Right lobe of liver (tissue), 4 donors: ENCODE results near the gene RUNX2.

Experiments used
- CTCF ChIP-seq, 4 donors: fragments of 200-600 bp in 3 of 4; fragments of 450-650 bp in 1 of 4; IDR thresholded peaks; one replicate each; pipeline versions ENCODE4 v1.5.1 to v1.8.0; 2016 to 2022; ENCODE audit warnings: antibody characterized with exemption in 4 of 4, mild to moderate bottlenecking in 2 of 4
- POLR2A ChIP-seq: fragments of 450-650 bp; IDR thresholded peaks from one replicate; pipeline ENCODE4 v1.6.1; 2017; ENCODE audit warnings: antibody characterized with exemption, mild to moderate bottlenecking
- donor health status: DM: no; HTN: no; CAD: no.
- donor health status: DM: no; HTN: no; CAD: no.
- donor health status: DM: no; HTN: yes; CAD: no.

- TF ChIP-seq CTCF (IDR thresholded peaks at IDR 0.05) (no peak), POLR2A (no peak)
Measured at GRCh38 chr6:45586216-45587171, 258.4 kb downstream of the RUNX2 start.
